Measurements from ENCODE around the gene MRPS18B. TPM values are rescaled to one million over a fixed set of nuclear protein-coding genes. Genes with fewer than 3 reads are reported as not detected.

MRPS18B gene
- total and polyA plus RNA-seq, 2 of the 13 experiments (the other 11 are each of a cell fraction or from before 2014, with no cell fraction given): 125 to 131 TPM

GRCh38 chr6:30571075-30571761, 46.4 kb upstream of the MRPS18B start, which contains the start of gene ABCF1 (continued):
- TF ChIP-seq REST (IDR thresholded peaks at IDR 0.05; ENCODE audit: borderline replicate concordance in 1 of 2, low read depth in 1 of 2, low read length in 2 of 2) (peak in 1 of 2 experiments; percentile 13; a peak in 1 of 4 replicates), GFI1 (CRISPR knock-in tag; IDR thresholded peaks at IDR 0.05; ENCODE audit: borderline replicate concordance) (peak; percentile 52; the same call in 1 of the 2 replicates), ZBTB40 (IDR thresholded peaks at IDR 0.05) (peak; percentile 89), ZBTB40 (CRISPR knock-in tag; IDR thresholded peaks at IDR 0.05) (peak; percentile 86), NFRKB (IDR thresholded peaks at IDR 0.05) (no peak), ZNF629 (CRISPR knock-in tag; conservative IDR thresholded peaks at IDR 0.05) (0 out of 2 replicates have a peak, but pooled peaks have one; percentile 18), ZNF138 (CRISPR knock-in tag; IDR thresholded peaks at IDR 0.05; ENCODE audit: low read depth) (peak; percentile 94), ZNF740 (CRISPR knock-in tag; IDR thresholded peaks at IDR 0.05) (no peak; the same call in 1 of the 2 replicates), E2F2 (CRISPR knock-in tag; IDR thresholded peaks at IDR 0.05; ENCODE audit: borderline replicate concordance) (peak; percentile 94), MTF2 (CRISPR knock-in tag; IDR thresholded peaks at IDR 0.05; ENCODE audit: borderline replicate concordance) (no peak), BRCA1 (CRISPR knock-in tag; IDR thresholded peaks at IDR 0.05) (no peak; the same call in 1 of the 2 replicates), TFDP2 (CRISPR knock-in tag; IDR thresholded peaks at IDR 0.05) (peak; percentile 92), PRPF4 (IDR thresholded peaks at IDR 0.05; ENCODE audit: low read depth, low read length, poor library complexity, severe bottlenecking) (no peak)

Measured in HepG2 (cell line).